ENCODE results near the gene DMRTC2.

The DMRTC2 gene

GRCh38 chr19:41845001-41845050 is at the start of gene DMRTC2:
TSS of gene DMRTC2 (plus strand) at chr19:41845042. CDS start at chr19:41847429, 2,387 bp downstream.
- DNase-seq = no peak

DNA sequence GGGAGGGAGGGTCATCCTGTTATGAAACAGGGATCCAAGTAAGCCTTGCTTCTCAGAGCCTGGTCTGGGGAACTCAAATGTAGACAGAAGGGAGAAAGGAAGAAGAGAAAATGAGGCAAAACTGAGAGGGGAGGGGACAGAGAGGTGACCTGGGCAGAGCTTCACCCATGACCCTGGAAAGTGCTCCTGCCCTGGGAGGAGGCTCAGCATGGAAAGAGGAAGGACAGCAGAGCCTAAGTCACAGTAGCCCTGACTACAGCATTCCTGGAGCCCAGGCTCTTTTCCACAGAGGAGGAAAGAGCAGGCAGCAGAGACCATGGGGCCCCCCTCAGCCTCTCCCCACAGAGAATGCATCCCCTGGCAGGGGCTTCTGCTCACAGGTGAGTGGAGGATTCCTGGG is 48.5 kb upstream of the DMRTC2 start, which contains the start of gene CEACAM3:
CEACAM3 (plus strand) TSS at position 226 of the 400 bp plus-strand sequence; CDS start at position 317, 91 bp downstream.
- DNase-seq = no peak

- no peak for DNase-seq
Measured at GRCh38 chr19:41796901-41797300, 47.9 kb upstream of the DMRTC2 start.

GRCh38 chr19:41799444-41800000 is 45.3 kb upstream of the DMRTC2 start:
- peak in 1 of 3 experiments; percentile 57 for DNase-seq

GRCh38 chr19:41801031-41801430 is 43.8 kb upstream of the DMRTC2 start:
- no peak for DNase-seq

GRCh38 chr19:41801792-41802211 is 43.0 kb upstream of the DMRTC2 start:
- DNase-seq = no peak

DNA sequence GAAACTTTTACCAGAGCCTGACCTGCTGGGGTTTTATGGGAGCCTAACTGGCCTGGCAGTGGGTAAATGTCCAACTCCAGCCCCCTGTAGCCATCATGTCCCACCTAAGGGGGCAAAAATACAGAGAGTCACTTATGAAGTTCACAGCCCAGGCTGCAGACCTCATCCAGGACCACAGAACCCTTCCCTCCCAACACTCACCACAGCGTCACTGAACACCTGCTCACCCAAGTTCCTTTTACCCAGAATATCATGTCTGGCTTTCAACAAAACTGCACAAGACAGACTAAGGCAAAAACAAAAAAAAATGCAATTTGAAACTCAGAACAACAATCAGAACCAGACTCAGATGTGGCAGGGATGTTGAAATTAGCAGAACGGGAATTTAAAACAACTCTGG is 42.1 kb upstream of the DMRTC2 start:
- no peak for DNase-seq

DNA sequence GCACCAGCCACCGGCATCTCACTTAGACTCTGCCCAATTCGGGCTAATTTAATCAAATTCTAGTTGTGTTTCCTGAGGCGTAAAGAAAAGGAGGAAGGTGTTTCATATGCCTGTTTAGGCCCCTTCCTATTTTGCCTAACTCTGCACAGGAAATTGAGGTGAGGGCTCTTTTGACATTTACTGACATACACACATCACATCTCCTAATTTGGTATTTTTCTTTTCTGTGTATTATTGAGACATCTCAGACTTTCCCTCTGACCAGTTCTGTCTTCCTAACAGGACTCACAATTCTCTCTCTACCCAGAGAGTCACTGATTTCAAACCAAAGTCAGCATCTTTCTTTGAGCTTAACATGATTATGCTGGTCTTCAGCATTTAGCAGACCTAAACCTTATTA is 40.5 kb upstream of the DMRTC2 start:
- no peak for DNase-seq

DNA sequence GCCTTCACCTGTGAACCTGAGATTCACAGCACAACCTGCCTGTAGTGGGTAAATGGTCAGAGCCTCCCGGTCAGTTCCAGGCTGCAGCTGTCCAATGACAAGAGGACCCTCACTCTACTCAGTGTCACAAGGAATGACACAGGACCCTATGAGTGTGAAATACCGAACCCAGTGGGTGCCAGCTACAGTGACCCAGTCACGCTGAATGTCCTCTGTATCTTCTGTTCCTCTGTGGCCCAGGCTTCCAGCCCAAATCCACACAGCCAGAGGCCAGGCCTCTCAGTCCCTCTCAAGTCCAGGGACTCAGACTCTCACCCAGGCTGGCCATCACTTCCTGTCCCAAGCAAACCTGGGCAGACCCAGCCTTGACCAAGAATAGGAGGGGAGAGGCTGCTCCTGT is 37.7 kb upstream of the DMRTC2 start:
- no peak for DNase-seq

- peak in 2 of 3 experiments; percentile 13 to 52 for DNase-seq
Measured at GRCh38 chr19:41808663-41809566, 35.9 kb upstream of the DMRTC2 start.

GRCh38 chr19:41810301-41810700 is 34.5 kb upstream of the DMRTC2 start:
- no peak for DNase-seq

DNA sequence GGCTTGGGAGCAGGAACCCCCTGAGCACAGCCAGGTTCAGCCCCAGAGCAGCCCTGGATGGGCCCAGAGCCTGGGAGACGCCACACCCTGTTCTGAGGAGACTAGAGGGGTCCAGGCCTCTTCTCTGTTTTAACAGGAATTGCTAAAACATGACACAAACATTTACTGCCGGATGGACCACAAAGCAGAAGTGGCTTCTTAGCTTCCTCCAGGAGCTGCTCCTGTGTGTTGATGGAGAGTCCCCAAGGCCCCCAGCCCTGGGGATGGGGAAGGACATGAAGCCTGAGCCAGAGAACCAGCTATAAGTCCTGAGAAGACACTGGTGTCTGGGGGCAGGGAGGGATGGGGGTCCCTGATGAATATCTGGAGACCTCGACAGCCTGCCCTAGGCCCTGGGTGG is 33.8 kb upstream of the DMRTC2 start:
- DNase-seq = no peak

DNA sequence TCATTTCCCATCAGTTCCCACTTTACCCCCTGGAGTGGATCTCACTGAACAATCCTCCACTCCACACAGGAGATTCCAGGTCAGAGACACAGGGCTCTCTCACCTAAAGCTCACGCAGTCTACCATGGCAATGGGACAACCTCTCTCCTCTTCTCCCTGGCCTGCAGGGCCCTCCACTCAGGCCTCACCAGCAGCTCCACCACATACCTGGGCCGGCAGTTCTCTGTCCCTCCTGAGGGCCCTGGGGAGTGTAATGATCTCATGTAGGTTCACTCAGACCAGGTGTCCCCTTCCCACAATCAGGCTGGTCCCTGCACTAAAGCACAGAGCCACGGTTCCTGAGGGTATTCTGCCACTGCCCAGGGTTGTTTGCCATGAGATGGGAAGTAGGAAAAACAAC is 32.9 kb upstream of the DMRTC2 start:
- no peak for DNase-seq

- no peak for DNase-seq
Measured at GRCh38 chr19:41813911-41814310, 30.9 kb upstream of the DMRTC2 start.

DNA sequence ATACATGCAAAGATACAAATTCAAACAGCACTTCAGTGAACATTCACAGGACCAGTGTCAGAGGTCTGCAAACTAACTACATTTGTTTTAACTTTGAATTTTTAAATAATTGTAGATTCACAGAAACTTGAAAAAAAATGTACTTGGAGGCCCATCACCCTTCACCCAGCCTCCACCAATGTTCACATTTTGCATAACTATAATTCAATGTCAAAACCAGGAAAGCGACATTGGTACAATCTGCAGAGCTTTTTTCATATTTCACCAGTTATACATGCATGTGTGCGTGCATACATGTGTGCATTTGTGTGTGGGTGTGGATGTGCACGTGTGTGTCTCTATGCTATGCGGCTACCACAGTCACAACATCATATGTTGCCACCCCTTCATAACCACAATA is 29.5 kb upstream of the DMRTC2 start:
- no peak for DNase-seq

DNA sequence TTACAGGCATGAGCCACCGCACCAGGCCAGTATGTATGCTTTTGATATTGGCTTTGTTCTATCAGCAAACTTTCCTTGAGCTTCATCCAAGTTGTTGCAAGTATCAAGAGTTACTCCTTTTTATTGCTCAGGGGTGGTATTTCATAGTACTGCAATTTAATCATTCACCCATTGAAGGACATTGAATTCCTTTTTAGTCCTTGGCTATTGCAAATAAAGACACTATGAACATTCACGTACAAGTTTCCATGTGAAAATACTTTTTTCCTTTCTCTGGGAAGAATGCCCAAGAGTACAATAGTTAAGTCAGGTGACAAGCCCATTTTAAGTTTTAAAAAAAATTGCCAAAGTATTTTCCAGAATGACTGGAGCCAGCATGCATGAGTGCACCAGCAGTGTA is 28.1 kb upstream of the DMRTC2 start:
- no peak for DNase-seq

DNA sequence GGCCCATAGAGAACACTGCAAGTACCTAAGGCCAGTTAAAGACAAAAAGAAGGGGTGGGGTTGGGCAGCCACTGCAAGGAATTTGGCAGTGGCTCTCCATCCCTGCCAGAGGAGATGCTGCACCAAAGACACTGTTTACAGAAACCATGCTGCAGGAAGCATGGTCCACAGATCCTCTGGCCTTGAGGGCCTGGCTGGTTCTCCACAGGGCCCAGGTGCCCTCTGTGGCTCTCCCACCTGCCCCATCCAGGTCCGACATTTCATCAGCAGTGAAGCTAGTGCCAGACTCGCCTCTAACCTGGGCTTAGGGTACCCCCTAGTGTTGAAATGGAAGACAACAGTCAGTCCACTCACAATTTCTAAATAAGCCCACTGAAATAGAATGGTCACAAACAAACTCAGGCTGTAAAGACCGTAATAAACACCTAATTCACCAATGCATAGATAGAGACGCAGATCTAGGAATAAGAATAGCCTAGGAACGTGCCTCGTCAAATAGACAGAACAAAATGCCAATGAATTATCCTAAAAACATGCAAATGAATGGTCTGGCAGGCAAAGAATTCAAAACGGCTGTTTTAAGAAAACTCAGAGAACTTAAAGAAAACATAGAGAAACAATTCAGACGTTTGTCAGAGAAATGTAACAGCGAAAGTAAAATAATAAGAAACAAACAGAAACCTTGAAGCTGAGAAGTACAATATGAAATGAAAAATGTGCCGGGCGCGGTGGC is 23.7 kb upstream of the DMRTC2 start:
- peak; percentile 75 to 89 (median 88) for DNase-seq

DNA sequence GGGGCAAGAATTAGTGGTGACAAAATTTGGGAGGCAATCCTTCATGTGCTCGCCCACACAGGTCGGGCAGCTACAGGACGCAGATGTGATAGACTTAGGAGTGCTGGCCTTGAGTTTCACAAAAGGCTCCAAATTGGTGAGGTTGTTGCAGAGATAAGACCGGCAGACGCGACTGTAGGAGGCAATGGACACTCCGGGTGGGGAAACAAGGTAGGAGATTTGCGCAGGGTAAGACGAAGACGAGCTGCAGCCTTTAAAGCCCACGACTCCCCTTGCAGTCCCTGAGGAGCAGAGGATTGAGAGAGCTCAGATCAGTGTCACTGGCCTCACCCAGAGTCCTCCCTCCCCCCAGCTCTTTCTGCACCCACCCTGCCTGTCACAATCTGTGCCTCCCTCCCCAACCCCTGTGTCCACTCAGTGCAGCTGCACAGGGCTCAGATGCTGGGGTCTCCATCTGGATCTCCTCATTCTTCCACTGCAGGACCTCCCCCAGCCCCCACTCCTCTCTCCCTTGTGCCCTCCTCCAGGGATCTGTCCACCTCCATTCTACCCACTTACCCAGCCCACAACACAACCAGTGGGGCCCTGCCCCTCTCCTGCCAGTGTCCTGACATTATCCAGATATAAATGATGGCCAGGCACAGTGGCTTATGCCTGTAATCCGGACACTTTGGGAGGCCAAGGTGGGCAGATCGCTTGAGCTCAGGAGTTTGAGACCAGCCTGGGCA is 6.7 kb upstream of the DMRTC2 start:
- no peak for DNase-seq

DNA sequence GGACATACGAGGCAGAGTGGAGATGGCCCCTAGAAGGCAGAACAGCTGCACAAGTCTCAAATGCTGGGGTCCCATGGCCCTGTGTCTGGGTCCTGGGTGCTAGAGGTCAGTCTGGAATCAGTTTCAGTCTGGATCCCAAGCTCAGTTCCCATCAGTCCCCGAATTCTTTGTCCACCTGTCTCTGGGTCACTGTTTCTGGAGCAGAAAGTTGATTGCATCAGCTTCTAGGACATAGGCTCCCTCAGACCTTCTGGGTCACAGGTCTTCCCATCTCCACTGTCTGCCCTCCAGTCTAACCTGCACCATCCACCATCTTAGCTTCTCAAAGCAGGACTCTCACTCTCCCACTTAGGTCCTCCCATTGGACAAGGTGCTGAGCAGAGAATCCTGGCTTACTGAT is 5.6 kb upstream of the DMRTC2 start:
- DNase-seq = no peak

- no peak for DNase-seq
Measured at GRCh38 chr19:41843371-41843770, 1.5 kb upstream of the DMRTC2 start.

DNA sequence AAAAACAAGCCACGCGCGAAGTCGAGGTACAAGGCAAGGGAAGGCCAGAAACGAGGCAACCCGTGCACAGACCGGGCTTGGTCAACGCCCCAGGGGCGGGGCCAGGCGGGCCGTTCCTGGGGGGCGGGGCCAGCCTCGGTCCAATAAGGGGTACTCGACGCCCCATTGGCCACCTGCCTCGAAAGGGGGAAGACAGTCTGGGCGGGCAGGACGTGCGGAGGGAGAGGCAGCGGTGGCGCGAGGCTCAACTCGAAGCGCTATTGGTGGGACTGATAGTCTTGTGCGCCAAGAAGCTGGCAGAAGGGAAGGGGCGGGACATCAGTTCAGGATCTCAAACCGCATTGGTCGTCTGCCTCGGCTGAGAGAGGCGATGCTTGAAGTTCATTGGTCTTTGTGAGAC is 241 bp upstream of the DMRTC2 start, which contains the start of gene LYPD4:
LYPD4 (minus strand) TSS at position 83 of the 400 bp plus-strand sequence. CDS start 5,398 bp downstream, outside the sequence.
- DNase-seq = no peak

DNA sequence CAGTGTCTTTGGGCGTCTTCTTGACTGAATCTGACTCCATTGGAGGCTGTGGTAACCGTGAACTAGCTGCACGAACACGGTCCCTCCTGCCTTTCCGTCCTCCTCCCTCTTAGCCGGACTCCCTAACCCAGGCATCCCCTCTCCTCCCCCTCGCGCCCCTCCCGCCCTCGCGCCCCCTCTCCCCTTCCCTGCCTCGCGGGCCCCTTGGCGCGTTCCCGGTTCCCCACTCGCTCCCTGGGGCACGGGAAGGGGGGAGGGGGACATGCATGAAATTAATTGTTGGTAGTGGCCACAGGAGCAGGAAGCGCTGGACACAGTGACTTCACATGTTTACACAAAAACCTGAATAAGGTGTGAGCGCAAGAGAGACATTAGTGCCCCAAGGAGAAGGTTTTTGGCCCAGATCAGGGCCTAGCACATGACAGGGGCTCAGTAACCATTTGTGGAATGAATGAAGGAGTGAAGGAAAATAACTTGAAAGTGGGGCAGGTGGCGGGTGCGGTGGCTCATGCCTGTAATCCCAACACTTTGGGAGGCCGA is 279 bp downstream of the DMRTC2 start:
- no peak for DNase-seq
